HepG2 (cell line): ENCODE results near the gene FGGY. TPM values are rescaled to one million over a fixed set of nuclear protein-coding genes. Genes with fewer than 3 reads are reported as not detected.

Experiments
- BCL6 ChIP-seq: IDR thresholded peaks from 2 replicates; pipeline ENCODE4 v1.6.1; 2016; ENCODE audit warnings: missing genetic modification reagents, missing compliant biosample characterization
- CBX5 ChIP-seq: sonication (generic); formaldehyde crosslinking; IDR thresholded peaks from 2 replicates; pipeline ENCODE4 v1.4.0; 2020; ENCODE audit warnings: missing genetic modification reagents, borderline replicate concordance
- ISL2 ChIP-seq: sonication (generic); formaldehyde crosslinking; IDR thresholded peaks from 2 replicates; pipeline ENCODE4 v1.5.0; 2020; ENCODE audit warnings: missing genetic modification reagents
- PTBP1 ChIP-seq: fragments of 200-400 bp; formaldehyde crosslinking; IDR thresholded peaks from 2 replicates; pipeline ENCODE4 v1.6.1; 2018; ENCODE audit warnings: low read length, low read depth; ENCODE audit not compliant: poor library complexity, severe bottlenecking
- SIX1 ChIP-seq: sonication (generic); formaldehyde crosslinking; IDR thresholded peaks from 2 replicates; pipeline ENCODE4 v1.4.0; 2020; ENCODE audit warnings: missing genetic modification reagents, borderline replicate concordance
- SMAD1 ChIP-seq: sonication (generic); formaldehyde crosslinking; IDR thresholded peaks from 2 replicates; pipeline ENCODE4 v1.4.0; 2020; ENCODE audit warnings: missing genetic modification reagents, low read depth, mild to moderate bottlenecking, borderline replicate concordance
- SMAD3 ChIP-seq: sonication (generic); formaldehyde crosslinking; IDR thresholded peaks from 2 replicates; pipeline ENCODE4 v1.4.0; 2020; ENCODE audit warnings: missing genetic modification reagents
- STAG1 ChIP-seq: sonication (generic); formaldehyde crosslinking; IDR thresholded peaks from 2 replicates; pipeline ENCODE4 v1.4.0; 2020; ENCODE audit warnings: missing genetic modification reagents
- TMF1 ChIP-seq: sonication (generic); formaldehyde crosslinking; IDR thresholded peaks from 2 replicates; pipeline ENCODE4 v1.8.1; 2022; ENCODE audit warnings: low read depth, missing genetic modification reagents
- U2AF1 ChIP-seq: fragments of 200-400 bp; formaldehyde crosslinking; optimal IDR thresholded peaks from 2 replicates; pipeline ENCODE3; 2017; ENCODE audit warnings: mild to moderate bottlenecking, low read depth, low read length
- YEATS4 ChIP-seq: sonication (generic); formaldehyde crosslinking; IDR thresholded peaks from 2 replicates; pipeline ENCODE4 v1.4.0; 2020; ENCODE audit warnings: missing genetic modification reagents, borderline replicate concordance
- ZNF121 ChIP-seq: sonication (generic); formaldehyde crosslinking; IDR thresholded peaks from 2 replicates; pipeline ENCODE4 v1.5.0; 2020; ENCODE audit warnings: mild to moderate bottlenecking, missing genetic modification reagents
- ZSCAN22 ChIP-seq: sonication (generic); formaldehyde crosslinking; IDR thresholded peaks from 2 replicates; pipeline ENCODE4 v1.4.0; 2020; ENCODE audit warnings: mild to moderate bottlenecking, missing genetic modification reagents
- polyA plus RNA-seq, 8 experiments: library from polyadenylated mRNA; depleted of rRNA in 3 of 8; stranded (reverse) in 7 of 8; unstranded in 1 of 8; fragments of >200 nt; fragmentation: Illumina TruSeq in 4 of 8; extraction: Trizol in 4 of 8; gene quantifications; 2 replicates each; pipeline versions ENCODE4 v1.2.1 to v1.2.3, GENCODE V29; 2011 to 2016; ENCODE audit warnings: low read depth in 4 of 8, missing spikeins in 1 of 8, mixed read lengths in 1 of 8; ENCODE audit not compliant: insufficient read depth in 1 of 8
- total RNA-seq, 5 experiments: library from RNA; depleted of rRNA; stranded (reverse); fragments of >200 nt; fragmentation: Illumina TruSeq; extraction: Trizol; gene quantifications; 2 replicates each; pipeline ENCODE4 v1.2.3, GENCODE V29; 2016; ENCODE audit warnings: low read depth in 1 of 5
- TF ChIP-seq, protein P1 (sequence below): sonication (generic); formaldehyde crosslinking; IDR thresholded peaks from 2 replicates; pipeline ENCODE4 v1.9.0; 2021; ENCODE audit warnings: missing genetic modification reagents, mild to moderate bottlenecking, borderline replicate concordance
- TF ChIP-seq, protein P2 (sequence below), 2 experiments: sonication (generic) in 1 of 2; formaldehyde crosslinking in 1 of 2; IDR thresholded peaks; 2 replicates each; pipeline versions ENCODE4 v1.6.1 to v1.9.0; 2014 to 2022; ENCODE audit warnings: antibody characterized with exemption in 1 of 2, borderline replicate concordance in 1 of 2, inconsistent platforms in 1 of 2, low read depth in 1 of 2, missing genetic modification reagents in 1 of 2
- TF ChIP-seq, protein P3 (sequence below): sonication (generic); formaldehyde crosslinking; IDR thresholded peaks from 2 replicates; pipeline ENCODE4 v1.4.0; 2020; ENCODE audit warnings: mild to moderate bottlenecking, missing genetic modification reagents
- TF ChIP-seq, protein P4 (sequence below): sonication (generic); formaldehyde crosslinking; IDR thresholded peaks from 2 replicates; pipeline ENCODE4 v1.5.1; 2020; ENCODE audit warnings: missing genetic modification reagents, mild to moderate bottlenecking, borderline replicate concordance

Gene FGGY
- total and polyA plus RNA-seq, 2 of the 13 experiments (the other 11 are each of a cell fraction or from before 2014, with no cell fraction given), result 15.7 to 27.5 TPM

GRCh38 chr1:59511476-59512465, 214.9 kb downstream of the FGGY start (continued):
- TF ChIP-seq, protein P1, sequence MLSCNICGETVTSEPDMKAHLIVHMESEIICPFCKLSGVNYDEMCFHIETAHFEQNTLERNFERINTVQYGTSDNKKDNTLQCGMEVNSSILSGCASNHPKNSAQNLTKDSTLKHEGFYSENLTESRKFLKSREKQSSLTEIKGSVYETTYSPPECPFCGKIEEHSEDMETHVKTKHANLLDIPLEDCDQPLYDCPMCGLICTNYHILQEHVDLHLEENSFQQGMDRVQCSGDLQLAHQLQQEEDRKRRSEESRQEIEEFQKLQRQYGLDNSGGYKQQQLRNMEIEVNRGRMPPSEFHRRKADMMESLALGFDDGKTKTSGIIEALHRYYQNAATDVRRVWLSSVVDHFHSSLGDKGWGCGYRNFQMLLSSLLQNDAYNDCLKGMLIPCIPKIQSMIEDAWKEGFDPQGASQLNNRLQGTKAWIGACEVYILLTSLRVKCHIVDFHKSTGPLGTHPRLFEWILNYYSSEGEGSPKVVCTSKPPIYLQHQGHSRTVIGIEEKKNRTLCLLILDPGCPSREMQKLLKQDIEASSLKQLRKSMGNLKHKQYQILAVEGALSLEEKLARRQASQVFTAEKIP, result no peak
- TF ChIP-seq STAG1 (CRISPR knock-in tag) (peak; percentile 40), YEATS4 (peak; percentile 35; the same call in 1 of the 2 replicates), SMAD3 (CRISPR knock-in tag) (peak; percentile 13; the same call in 1 of the 2 replicates), U2AF1 (no peak), TMF1 (no peak), SIX1 (peak; percentile 36; the same call in 1 of the 2 replicates), ISL2 (peak; percentile 90), CBX5 (CRISPR knock-in tag) (no peak), PTBP1 (no peak), ZNF121 (CRISPR knock-in tag) (no peak), BCL6 (CRISPR knock-in tag) (peak; percentile 83), ZSCAN22 (CRISPR knock-in tag) (no peak), SMAD1 (no peak)
- TF ChIP-seq, protein P2, sequence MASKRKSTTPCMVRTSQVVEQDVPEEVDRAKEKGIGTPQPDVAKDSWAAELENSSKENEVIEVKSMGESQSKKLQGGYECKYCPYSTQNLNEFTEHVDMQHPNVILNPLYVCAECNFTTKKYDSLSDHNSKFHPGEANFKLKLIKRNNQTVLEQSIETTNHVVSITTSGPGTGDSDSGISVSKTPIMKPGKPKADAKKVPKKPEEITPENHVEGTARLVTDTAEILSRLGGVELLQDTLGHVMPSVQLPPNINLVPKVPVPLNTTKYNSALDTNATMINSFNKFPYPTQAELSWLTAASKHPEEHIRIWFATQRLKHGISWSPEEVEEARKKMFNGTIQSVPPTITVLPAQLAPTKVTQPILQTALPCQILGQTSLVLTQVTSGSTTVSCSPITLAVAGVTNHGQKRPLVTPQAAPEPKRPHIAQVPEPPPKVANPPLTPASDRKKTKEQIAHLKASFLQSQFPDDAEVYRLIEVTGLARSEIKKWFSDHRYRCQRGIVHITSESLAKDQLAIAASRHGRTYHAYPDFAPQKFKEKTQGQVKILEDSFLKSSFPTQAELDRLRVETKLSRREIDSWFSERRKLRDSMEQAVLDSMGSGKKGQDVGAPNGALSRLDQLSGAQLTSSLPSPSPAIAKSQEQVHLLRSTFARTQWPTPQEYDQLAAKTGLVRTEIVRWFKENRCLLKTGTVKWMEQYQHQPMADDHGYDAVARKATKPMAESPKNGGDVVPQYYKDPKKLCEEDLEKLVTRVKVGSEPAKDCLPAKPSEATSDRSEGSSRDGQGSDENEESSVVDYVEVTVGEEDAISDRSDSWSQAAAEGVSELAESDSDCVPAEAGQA (IDR thresholded peaks at IDR 0.05; ENCODE audit: low read depth), result no peak
- TF ChIP-seq, protein P2 (CRISPR knock-in tag; IDR thresholded peaks at IDR 0.05; ENCODE audit: borderline replicate concordance), result no peak
- TF ChIP-seq, protein P3, sequence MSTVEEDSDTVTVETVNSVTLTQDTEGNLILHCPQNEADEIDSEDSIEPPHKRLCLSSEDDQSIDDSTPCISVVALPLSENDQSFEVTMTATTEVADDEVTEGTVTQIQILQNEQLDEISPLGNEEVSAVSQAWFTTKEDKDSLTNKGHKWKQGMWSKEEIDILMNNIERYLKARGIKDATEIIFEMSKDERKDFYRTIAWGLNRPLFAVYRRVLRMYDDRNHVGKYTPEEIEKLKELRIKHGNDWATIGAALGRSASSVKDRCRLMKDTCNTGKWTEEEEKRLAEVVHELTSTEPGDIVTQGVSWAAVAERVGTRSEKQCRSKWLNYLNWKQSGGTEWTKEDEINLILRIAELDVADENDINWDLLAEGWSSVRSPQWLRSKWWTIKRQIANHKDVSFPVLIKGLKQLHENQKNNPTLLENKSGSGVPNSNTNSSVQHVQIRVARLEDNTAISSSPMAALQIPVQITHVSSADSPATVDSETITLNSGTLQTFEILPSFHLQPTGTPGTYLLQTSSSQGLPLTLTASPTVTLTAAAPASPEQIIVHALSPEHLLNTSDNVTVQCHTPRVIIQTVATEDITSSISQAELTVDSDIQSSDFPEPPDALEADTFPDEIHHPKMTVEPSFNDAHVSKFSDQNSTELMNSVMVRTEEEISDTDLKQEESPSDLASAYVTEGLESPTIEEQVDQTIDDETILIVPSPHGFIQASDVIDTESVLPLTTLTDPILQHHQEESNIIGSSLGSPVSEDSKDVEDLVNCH (CRISPR knock-in tag), result no peak
- TF ChIP-seq, protein P4, sequence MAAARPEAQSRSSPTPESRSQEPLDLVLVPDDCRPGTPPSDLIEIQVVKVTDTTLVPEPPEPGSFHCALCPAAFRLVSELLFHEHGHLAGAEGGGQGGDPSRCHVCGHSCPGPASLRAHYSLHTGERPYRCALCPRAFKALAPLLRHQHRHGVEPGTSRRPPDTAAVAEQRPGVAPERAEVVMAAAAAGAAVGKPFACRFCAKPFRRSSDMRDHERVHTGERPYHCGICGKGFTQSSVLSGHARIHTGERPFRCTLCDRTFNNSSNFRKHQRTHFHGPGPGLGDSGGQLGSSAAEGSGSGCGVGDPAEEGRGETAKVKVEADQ (CRISPR knock-in tag), result no peak
